Esophagus (tissue), 2 donors: ENCODE data around the gene TESMIN. TPM values are rescaled to one million over a fixed set of nuclear protein-coding genes. Genes with fewer than 3 reads are reported as not detected.

Experiments
- H3K27ac ChIP-seq, 2 donors: one replicate each; pipeline ENCODE4 v1.5.1; 2013; ENCODE audit warnings: low read depth in 2 of 2, mild to moderate bottlenecking in 2 of 2, inconsistent platforms in 1 of 2, low read length in 1 of 2, moderate library complexity in 1 of 2
- H3K27me3 ChIP-seq, 2 donors: one replicate each; pipeline ENCODE4 v1.6.1; 2013; ENCODE audit warnings: low read length in 2 of 2, control low read depth in 1 of 2, mild to moderate bottlenecking in 1 of 2; ENCODE audit not compliant: insufficient read depth in 2 of 2, control insufficient read depth in 1 of 2
- H3K36me3 ChIP-seq, 2 donors: one replicate each; pipeline ENCODE4 v1.6.1; 2013; ENCODE audit warnings: low read length in 1 of 2; ENCODE audit not compliant: control insufficient read depth in 2 of 2, insufficient read depth in 2 of 2
- H3K4me1 ChIP-seq, 2 donors: one replicate each; pipeline ENCODE4 v1.6.1; 2013; ENCODE audit warnings: low read length in 1 of 2; ENCODE audit not compliant: control insufficient read depth in 2 of 2, insufficient read depth in 2 of 2
- H3K4me3 ChIP-seq, 2 donors: one replicate each; pipeline ENCODE4 v1.5.1; 2013; ENCODE audit warnings: low read length in 2 of 2, mild to moderate bottlenecking in 2 of 2, low read depth in 1 of 2, moderate library complexity in 1 of 2
- H3K9me3 ChIP-seq, 2 donors: one replicate each; pipeline ENCODE4 v1.6.1; 2013; ENCODE audit warnings: mild to moderate bottlenecking in 2 of 2, low read depth in 1 of 2, low read length in 1 of 2, moderate library complexity in 1 of 2; ENCODE audit not compliant: control insufficient read depth in 2 of 2, insufficient read depth in 1 of 2
- WGBS, 2 donors: extraction: QIAGEN DNeasy Blood & Tissue Kit; methylation state at CpG; one replicate each; pipeline ENCODE4 v1.1.7; 2013; 5-methylcytosine and 5-hydroxymethylcytosine counted together
- polyA plus RNA-seq, 2 donors: library from polyadenylated mRNA; stranded (reverse); fragments of 200-250 nt; gene quantifications; one replicate each; pipeline ENCODE4 v1.2.3, GENCODE V29; 2013
- donor health status: healthy with polysubstance abuse.
- donor health status: Bipolar disorder and iron deficiency.

The TESMIN gene
- polyA plus RNA-seq, 2 donors: 3.0 to 3.7 TPM

- Histone ChIP-seq H3K27ac (no peak overlapping the region), H3K9me3 (no peaks in the 10 kb centered on the region), H3K4me3 (no peak overlapping the region), H3K4me1 (no peaks in the 10 kb centered on the region), H3K36me3 (no peaks in the 10 kb centered on the region), H3K27me3 (peaks cover 0 to 2% of the 10 kb centered on the region in 2 donors)
- 40 to 45% methylated on average over 16 of the region's 16 CpGs for WGBS, 2 donors
These were observed 46.4 kb downstream of the TESMIN start for GRCh38 chr11:68704887-68705286.

GRCh38 chr11:68698993-68699392 lies 52.3 kb downstream of the TESMIN start:
- Histone ChIP-seq H3K9me3 (peaks cover 0 to 3% of the 10 kb centered on the region in 2 donors), H3K4me1 (no peaks in the 10 kb centered on the region), H3K36me3 (no peaks in the 10 kb centered on the region), H3K27ac (no peak overlapping the region), H3K4me3 (no peak overlapping the region), H3K27me3 (peaks cover 0 to 5% of the 10 kb centered on the region in 2 donors)
- WGBS, 2 donors: 90 to 93% methylated on average over 2 of the region's 2 CpGs

DNA sequence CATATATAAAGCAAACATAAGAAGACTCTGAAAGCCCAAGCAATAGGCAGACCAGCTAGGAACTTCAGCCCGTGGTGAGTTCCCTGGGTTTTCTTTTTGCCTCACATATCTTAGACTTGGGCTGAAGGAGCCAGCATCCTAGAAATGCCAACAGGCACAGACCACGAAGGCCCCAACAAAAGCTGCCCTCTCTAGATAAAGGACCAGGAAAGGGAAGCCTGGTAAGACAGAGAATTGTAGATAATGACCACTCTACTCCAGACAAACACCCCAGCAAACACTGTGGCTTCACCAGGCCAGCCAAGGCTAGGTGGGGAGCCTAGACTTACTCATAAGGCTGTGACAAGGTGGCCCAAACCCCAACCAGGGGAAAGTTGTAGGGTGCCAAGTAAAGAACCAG lies 55.8 kb downstream of the TESMIN start:
- Histone ChIP-seq H3K27ac (no peak overlapping the region), H3K36me3 (no peaks in the 10 kb centered on the region), H3K4me1 (no peaks in the 10 kb centered on the region), H3K4me3 (no peak overlapping the region), H3K27me3 (peaks cover 0 to 5% of the 10 kb centered on the region in 2 donors), H3K9me3 (peaks cover 0 to 3% of the 10 kb centered on the region in 2 donors)
- 45 to 65% methylated on average over 2 of the region's 2 CpGs for WGBS, 2 donors

DNA sequence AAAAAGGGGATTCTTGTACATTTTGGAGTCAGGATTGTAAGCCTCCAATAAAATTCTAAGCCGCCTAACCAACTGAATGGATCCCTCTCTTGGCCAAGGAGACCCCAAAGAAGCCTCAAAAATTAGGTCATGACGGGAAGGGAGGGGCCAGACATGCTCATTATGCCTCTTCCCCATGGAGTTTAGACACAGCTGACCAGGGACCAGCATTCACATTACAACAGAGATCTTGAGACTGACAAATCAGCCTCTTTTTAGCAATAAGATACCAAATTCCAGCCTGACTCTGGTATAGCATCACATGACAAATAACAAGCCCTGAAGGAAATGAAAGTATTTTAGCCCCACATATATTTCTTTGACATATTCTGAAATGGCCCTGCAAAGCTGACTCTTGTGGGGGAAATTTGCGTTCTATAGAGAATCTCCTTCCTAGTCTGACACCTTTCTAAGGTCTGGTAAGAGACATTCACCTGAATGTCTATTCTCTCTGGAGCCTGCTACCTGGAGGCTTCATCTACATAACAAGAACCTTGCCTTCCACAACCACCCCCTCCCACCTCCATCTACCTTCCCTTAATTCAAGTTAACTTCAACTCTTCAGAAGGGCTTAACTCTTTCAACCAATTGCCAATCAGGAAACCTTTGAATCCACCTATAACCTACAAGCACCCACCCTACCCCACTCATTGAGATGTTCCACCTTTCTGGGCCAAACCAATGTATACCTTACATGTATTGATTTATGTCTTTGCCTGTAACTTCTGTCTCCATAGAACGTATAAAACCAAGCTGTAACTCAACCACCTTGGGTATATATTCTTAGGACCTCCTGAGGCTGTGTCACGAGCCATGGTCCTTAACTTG lies 56.7 kb downstream of the TESMIN start:
- no peak overlapping the region for H3K4me3 ChIP-seq
- peaks cover 0 to 5% of the 10 kb centered on the region in 2 donors for H3K27me3 ChIP-seq
- H3K4me1 ChIP-seq: no peaks in the 10 kb centered on the region
- no peak overlapping the region for H3K27ac ChIP-seq
- no peaks in the 10 kb centered on the region for H3K36me3 ChIP-seq
- WGBS, 2 donors: 78 to 83% methylated on average over 5 of the region's 5 CpGs
- H3K9me3 ChIP-seq: peaks cover 0 to 3% of the 10 kb centered on the region in 2 donors

DNA sequence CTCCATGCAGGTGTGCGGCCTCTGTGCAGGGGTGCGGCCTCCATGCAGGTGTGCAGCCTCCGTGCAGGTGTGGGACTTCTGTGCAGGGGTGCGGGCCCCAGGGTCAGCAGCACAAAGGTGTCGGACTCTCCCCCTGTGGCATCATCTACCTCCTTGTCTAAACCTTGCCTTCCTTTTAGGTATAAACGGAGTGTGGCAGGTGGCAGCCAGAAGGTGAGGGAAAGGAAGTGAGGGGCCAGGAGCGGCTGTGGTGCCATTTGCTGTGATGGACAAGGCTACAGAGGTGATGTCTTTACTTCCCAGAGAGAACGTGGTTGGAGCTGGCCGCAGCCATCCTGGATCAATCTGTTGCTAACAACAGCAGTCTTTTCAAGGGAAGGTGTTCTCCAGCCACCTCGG lies 57.8 kb downstream of the TESMIN start:
- Histone ChIP-seq H3K27ac (no peak overlapping the region), H3K4me1 (no peaks in the 10 kb centered on the region), H3K4me3 (no peak overlapping the region), H3K27me3 (peaks cover 0 to 5% of the 10 kb centered on the region in 2 donors), H3K9me3 (peaks cover 0 to 3% of the 10 kb centered on the region in 2 donors), H3K36me3 (no peaks in the 10 kb centered on the region)
- 85 to 91% methylated on average over 10 of the region's 10 CpGs for WGBS, 2 donors

GRCh38 chr11:68692871-68693483 lies 58.3 kb downstream of the TESMIN start:
- WGBS, 2 donors: 72 to 77% methylated on average over 15 of the region's 15 CpGs

GRCh38 chr11:68692115-68692514 lies 59.2 kb downstream of the TESMIN start:
- H3K27ac ChIP-seq: no peak overlapping the region
- H3K4me1 ChIP-seq: no peaks in the 10 kb centered on the region
- no peaks in the 10 kb centered on the region for H3K36me3 ChIP-seq
- H3K4me3 ChIP-seq: no peak overlapping the region
- peaks cover 0 to 5% of the 10 kb centered on the region in 2 donors for H3K27me3 ChIP-seq
- WGBS, 2 donors: 77 to 88% methylated on average over 10 of the region's 10 CpGs
- H3K9me3 ChIP-seq: peaks cover 0 to 3% of the 10 kb centered on the region in 2 donors

More at GRCh38 chr11:68692871-68693483, 58.3 kb downstream of the TESMIN start:
- Histone ChIP-seq H3K27ac (no peak overlapping the region), H3K4me1 (no peaks in the 10 kb centered on the region), H3K9me3 (peaks cover 0 to 3% of the 10 kb centered on the region in 2 donors), H3K36me3 (no peaks in the 10 kb centered on the region), H3K27me3 (peaks cover 0 to 5% of the 10 kb centered on the region in 2 donors), H3K4me3 (no peak overlapping the region)

GRCh38 chr11:68691402-68691784 lies 59.9 kb downstream of the TESMIN start:
- Histone ChIP-seq H3K27ac (no peak overlapping the region), H3K9me3 (peaks cover 0 to 3% of the 10 kb centered on the region in 2 donors), H3K36me3 (no peaks in the 10 kb centered on the region), H3K27me3 (peaks cover 0 to 5% of the 10 kb centered on the region in 2 donors), H3K4me3 (no peak overlapping the region), H3K4me1 (no peaks in the 10 kb centered on the region)
- 81 to 88% methylated on average over 9 of the region's 9 CpGs for WGBS, 2 donors

DNA sequence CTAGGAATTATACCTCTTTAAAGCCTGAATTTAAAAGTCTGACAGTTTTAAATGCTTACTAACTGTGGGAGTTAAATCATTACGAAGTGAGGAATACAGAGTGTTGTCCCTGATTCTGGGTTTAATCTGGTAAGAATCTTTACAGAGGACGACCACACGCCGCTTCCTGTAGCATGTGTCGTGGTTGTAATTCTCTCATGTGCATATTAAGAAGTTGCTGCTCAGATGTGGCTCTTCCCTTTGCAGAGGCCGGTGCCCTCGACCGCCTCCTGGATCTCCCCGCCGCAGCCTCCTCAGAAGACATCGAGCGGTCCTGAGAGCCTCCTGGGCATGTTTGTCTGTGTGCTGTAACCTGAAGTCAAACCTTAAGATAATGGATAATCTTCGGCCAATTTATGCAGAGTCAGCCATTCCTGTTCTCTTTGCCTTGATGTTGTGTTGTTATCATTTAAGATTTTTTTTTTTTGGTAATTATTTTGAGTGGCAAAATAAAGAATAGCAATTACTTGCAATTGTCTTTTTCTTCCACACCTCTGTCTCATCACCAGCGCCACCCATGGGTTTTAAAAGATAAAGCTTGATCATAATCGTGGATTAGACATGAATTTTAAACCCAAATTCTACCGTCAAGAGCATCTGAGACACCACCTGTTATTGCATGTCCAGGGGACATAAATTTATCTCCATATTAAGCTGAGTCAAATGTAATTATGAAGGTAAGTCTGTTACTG lies 60.5 kb downstream of the TESMIN start:
- Histone ChIP-seq H3K27ac (no peak overlapping the region), H3K9me3 (no peaks in the 10 kb centered on the region), H3K27me3 (peaks cover 0 to 3% of the 10 kb centered on the region in 2 donors), H3K4me1 (no peaks in the 10 kb centered on the region), H3K36me3 (no peaks in the 10 kb centered on the region), H3K4me3 (no peak overlapping the region)
- 64 to 66% methylated on average over 16 of the region's 16 CpGs for WGBS, 2 donors
